GM12874 (cell line): Measurements from ENCODE around the gene EBF3.

Source experiments
- CTCF ChIP-seq: IDR thresholded peaks from 2 replicates; pipeline ENCODE4 v1.5.1; 2011; ENCODE audit warnings: low read depth, mild to moderate bottlenecking, control low read depth, low read length, moderate library complexity; ENCODE audit not compliant: insufficient read depth

EBF3 gene

GRCh38 chr10:129811208-129811607 is 152.9 kb downstream of the EBF3 start:
- no peak for TF ChIP-seq CTCF

GRCh38 chr10:129809841-129810240 is 154.2 kb downstream of the EBF3 start:
- TF ChIP-seq CTCF, result no peak

- TF ChIP-seq CTCF, result no peak
Measured at GRCh38 chr10:129809431-129809830, 154.6 kb downstream of the EBF3 start.

GRCh38 chr10:129808092-129808983 is 155.7 kb downstream of the EBF3 start:
- TF ChIP-seq CTCF, result no peak

- TF ChIP-seq CTCF, result no peak
Measured at GRCh38 chr10:129807211-129807610, 156.9 kb downstream of the EBF3 start.

- TF ChIP-seq CTCF, result no peak
Measured at GRCh38 chr10:129800796-129801340, 163.2 kb downstream of the EBF3 start.

DNA sequence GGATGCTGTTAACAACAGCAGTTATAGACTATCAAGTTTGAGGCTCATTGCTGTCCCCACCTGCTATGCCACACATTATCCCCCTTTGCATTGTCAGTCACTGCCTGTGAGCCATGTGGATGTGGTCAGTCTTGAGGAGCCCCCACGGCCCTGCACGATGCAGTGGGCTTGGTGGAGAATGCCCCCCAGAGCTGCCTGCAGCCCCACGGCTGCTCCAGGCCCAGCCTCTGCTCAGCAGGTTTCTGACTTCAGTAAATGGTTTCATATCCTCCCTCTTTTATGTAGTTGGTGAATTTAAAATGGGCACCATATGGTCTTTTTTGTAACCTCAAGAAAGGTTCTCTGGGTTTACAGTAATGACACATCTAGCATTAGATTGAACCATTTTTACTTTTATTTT is 164.1 kb downstream of the EBF3 start:
- TF ChIP-seq CTCF, result no peak
